Activated CD4-positive, alpha-beta T cell treated with anti-CD3 and anti-CD28 coated beads for 36 hours (primary cell): Measurements from ENCODE around the gene SNUPN. TPM values are rescaled to one million over a fixed set of nuclear protein-coding genes. Genes with fewer than 3 reads are reported as not detected.
"Not testable (repeated sequence)": the region's sequence is repeated elsewhere in the genome, so short reads cannot be mapped to it uniquely, and the experiment has no call there.

Experiments used
- ATAC-seq: fragments of 200-7000 bp; cut with Tn5 transposase; one replicate; pipeline ENCODE4 v1.10.0; 2021; ENCODE audit warnings: mild to moderate bottlenecking, moderate library complexity
- CTCF ChIA-PET: fragments of 350-600 bp; sonication (Branson Sonifier 250); formaldehyde crosslinking; loops from one replicate; lab custom pipeline; 2021; ENCODE audit warnings: antibody characterized with exemption; lab: Charles Lee
- POLR2A ChIA-PET: fragments of 350-600 bp; sonication (Branson Sonifier 250); formaldehyde crosslinking; loops from one replicate; lab custom pipeline; 2021; ENCODE audit warnings: antibody characterized with exemption, inconsistent platforms; lab: Charles Lee
- DNase-seq: peaks from one replicate; pipeline ENCODE4 v3.0.0-alpha.2; 2020
- H3K27ac Mint-ChIP-seq: one replicate; pipeline ENCODE4 v1.8.0; 2021; ENCODE audit warnings: mixed read lengths
- H3K27me3 Mint-ChIP-seq: one replicate; pipeline ENCODE4 v1.8.0; 2021; ENCODE audit warnings: mixed read lengths
- H3K36me3 Mint-ChIP-seq: one replicate; pipeline ENCODE4 v1.8.0; 2021; ENCODE audit warnings: low read depth, mixed read lengths
- H3K4me1 Mint-ChIP-seq: one replicate; pipeline ENCODE4 v1.8.0; 2021; ENCODE audit warnings: mixed read lengths
- H3K4me3 Mint-ChIP-seq: one replicate; pipeline ENCODE4 v1.8.0; 2021; ENCODE audit warnings: mild to moderate bottlenecking, moderate library complexity, mixed read lengths
- H3K9me3 Mint-ChIP-seq: one replicate; pipeline ENCODE4 v1.8.0; 2021; ENCODE audit warnings: low read depth, mixed read lengths
- intact Hi-C, 2 experiments: fragments of 100-400 bp; cut with DNase I in 1 of 2; cut with micrococcal nuclease in 1 of 2; formaldehyde crosslinking; loops; one replicate each; pipeline versions ENCODE4 v1.14.2 to v1.15.1; 2022 to 2024; cut with DNase I, micrococcal nuclease
- total RNA-seq, 2 experiments: library from RNA; stranded (reverse); gene quantifications; one replicate each; pipeline ENCODE4 v1.2.3, GENCODE V29; 2021

Gene SNUPN
- total RNA-seq, 2 experiments from 2014 or later: 37.4 to 40.3 TPM

GRCh38 chr15:75558955-75559354 lies 66.6 kb downstream of the SNUPN start:
- H3K4me1 Mint-ChIP-seq, DNase-seq, POLR2A ChIA-PET, H3K9me3 Mint-ChIP-seq, H3K27ac Mint-ChIP-seq, H3K27me3 Mint-ChIP-seq, CTCF ChIA-PET, intact Hi-C loops, H3K36me3 Mint-ChIP-seq, H3K4me3 Mint-ChIP-seq, ATAC-seq: not testable (repeated sequence)

GRCh38 chr15:75554717-75555116 lies 70.8 kb downstream of the SNUPN start:
- ChIA-PET POLR2A (no interaction called here), CTCF (interaction anchor here (1.5 kb wide), 1 partner anchor 133 kb away, joined by 3 read pairs; no protein-coding TSS in a partner anchor)
- no peaks in the 10 kb centered on the region for H3K27me3 Mint-ChIP-seq
- no peak overlapping the region for H3K4me3 Mint-ChIP-seq
- no peak overlapping the region for H3K27ac Mint-ChIP-seq
- no peak for DNase-seq
- no peaks in the 10 kb centered on the region for H3K4me1 Mint-ChIP-seq
- intact Hi-C loops: no loop called here
- H3K36me3 Mint-ChIP-seq: peaks cover 3% of the 10 kb centered on the region
- ATAC-seq: no peak
- H3K9me3 Mint-ChIP-seq: no peaks in the 10 kb centered on the region

GRCh38 chr15:75553659-75554058 lies 71.9 kb downstream of the SNUPN start:
- Mint-ChIP-seq H3K27ac (no peak overlapping the region), H3K27me3 (no peaks in the 10 kb centered on the region), H3K4me3 (no peak overlapping the region), H3K36me3 (no peaks in the 10 kb centered on the region), H3K4me1 (no peaks in the 10 kb centered on the region), H3K9me3 (no peaks in the 10 kb centered on the region)
- intact Hi-C loops: no loop called here
- DNase-seq: no peak
- CTCF ChIA-PET: no interaction called here
- POLR2A ChIA-PET: interaction anchor here (0.5 kb wide), 1 partner anchor 67 kb away, joined by 4 read pairs; no protein-coding TSS in a partner anchor
- no peak for ATAC-seq

GRCh38 chr15:75551091-75551490 lies 74.4 kb downstream of the SNUPN start:
- intact Hi-C loops: no loop called here
- no peaks in the 10 kb centered on the region for H3K9me3 Mint-ChIP-seq
- H3K27me3 Mint-ChIP-seq: no peaks in the 10 kb centered on the region
- CTCF ChIA-PET: no interaction called here
- no peak overlapping the region for H3K27ac Mint-ChIP-seq
- H3K36me3 Mint-ChIP-seq: no peaks in the 10 kb centered on the region
- POLR2A ChIA-PET: no interaction called here
- ATAC-seq: no peak
- no peak overlapping the region for H3K4me3 Mint-ChIP-seq
- DNase-seq: no peak
- no peaks in the 10 kb centered on the region for H3K4me1 Mint-ChIP-seq

Other genes with a start within 250 kb of the SNUPN start
- 10 to 100 TPM; 87.4 to 92.0 TPM for gene SIN3A, start 174.0 kb downstream of the SNUPN start, total RNA-seq
- gene PTPN9, start 46.4 kb downstream of the SNUPN start, total RNA-seq: 10 to 100 TPM; 15.0 to 16.5 TPM
- 10 to 100 TPM; 80.3 to 87.5 TPM for gene IMP3, start 14.5 kb upstream of the SNUPN start, total RNA-seq
- gene SNX33, start 22.2 kb upstream of the SNUPN start, total RNA-seq: 1 to 10 TPM; 2.2 to 2.4 TPM
- gene CSPG4, start 87.1 kb upstream of the SNUPN start, total RNA-seq: not detected
- gene UBE2Q2, start 217.7 kb upstream of the SNUPN start, total RNA-seq: 10 to 100 TPM; 14.9 to 15.1 TPM